ENCODE results near the gene GCFC2. TPM values are rescaled to one million over a fixed set of nuclear protein-coding genes. Genes with fewer than 3 reads are reported as not detected.

The GCFC2 gene
- polyA plus RNA-seq, 3 donors from 2014 or later, result 20.3 to 22.0 (median 21.7) TPM

DNA sequence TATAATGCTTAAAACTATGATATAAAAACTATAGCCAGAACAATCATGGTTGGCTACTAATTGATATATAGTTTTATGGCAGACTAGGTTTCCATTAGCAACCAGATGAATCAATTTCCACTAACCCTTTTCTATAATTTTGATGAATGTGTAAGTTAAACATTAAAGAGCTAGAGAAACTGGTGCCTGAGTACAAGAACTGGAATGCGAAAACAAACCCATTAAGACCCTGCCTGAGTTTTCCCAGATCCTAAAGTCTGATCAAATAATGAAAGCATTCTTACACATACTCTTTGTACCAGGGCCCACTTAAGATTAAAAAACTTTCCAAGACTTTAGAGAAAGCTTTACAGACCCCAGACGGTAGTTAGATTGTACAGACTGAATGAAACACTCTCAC, 42.8 kb downstream of the GCFC2 start:
- Mint-ChIP-seq H3K36me3 (peaks cover 17 to 26% (median 22%) of the 10 kb centered on the region in 3 donors), H3K9me3 (peaks cover 0 to under 1% (median 0%) of the 10 kb centered on the region in 6 donors), H3K27me3 (ENCODE audit: low read depth in 3 of 3) (no peaks in the 10 kb centered on the region), H3K4me1 (no peaks in the 10 kb centered on the region), H3K27ac (no peak overlapping the region), H3K4me3 (no peak overlapping the region)
- no peak for DNase-seq

DNA sequence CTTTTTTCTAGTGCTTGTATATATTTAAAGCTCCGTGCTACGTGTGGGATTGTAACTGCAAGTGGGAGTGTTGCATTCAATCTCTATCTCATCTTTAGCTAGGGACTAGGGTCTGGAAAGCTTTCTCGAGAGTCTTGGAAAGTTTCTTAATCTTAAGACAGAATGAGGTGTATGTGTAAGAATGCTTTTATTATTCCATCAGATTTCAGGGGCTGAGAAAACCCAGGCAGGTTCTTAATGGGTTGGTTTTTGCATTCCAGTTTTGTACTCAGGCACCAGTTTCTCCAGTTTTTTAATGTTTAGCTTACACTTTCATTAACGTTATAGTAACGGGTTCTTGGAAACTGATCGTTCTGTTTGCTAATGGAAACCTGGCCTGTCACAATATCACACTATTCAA, 43.8 kb downstream of the GCFC2 start:
- Mint-ChIP-seq H3K27ac (peak overlapping the region in 1 of 6 donors; percentile 24), H3K9me3 (no peaks in the 10 kb centered on the region), H3K36me3 (peaks cover 13 to 23% (median 23%) of the 10 kb centered on the region in 3 donors), H3K27me3 (ENCODE audit: low read depth in 3 of 3) (no peaks in the 10 kb centered on the region), H3K4me1 (no peaks in the 10 kb centered on the region), H3K4me3 (no peak overlapping the region)
- no peak for DNase-seq

DNA sequence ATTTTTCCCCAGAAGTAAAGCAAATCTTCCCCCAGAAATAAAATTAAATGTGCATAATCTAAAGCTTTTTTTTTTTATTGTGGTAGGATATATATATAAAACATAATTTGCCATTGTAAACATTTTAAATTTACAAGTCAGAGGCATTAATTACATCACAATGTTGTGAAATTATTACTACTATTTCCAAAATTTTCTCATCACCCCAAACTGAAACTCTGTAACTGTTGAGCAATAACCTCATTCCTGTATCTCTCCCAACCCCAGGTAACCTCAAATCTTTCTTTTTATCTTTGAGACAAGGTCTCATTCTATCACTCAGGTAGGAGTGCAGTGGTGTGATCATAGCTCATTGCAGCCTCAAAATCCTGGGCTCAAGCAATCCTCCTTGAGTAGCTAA, 52.9 kb downstream of the GCFC2 start:
- Mint-ChIP-seq H3K9me3 (no peaks in the 10 kb centered on the region), H3K4me3 (no peak overlapping the region), H3K36me3 (peaks cover 60 to 85% (median 71%) of the 10 kb centered on the region in 3 donors), H3K27ac (peak overlapping the region in 1 of 6 donors; percentile 5), H3K4me1 (peaks cover 4 to 38% of the 10 kb centered on the region in 2 donors), H3K27me3 (ENCODE audit: low read depth in 3 of 3) (peaks cover 0 to 3% (median 0%) of the 10 kb centered on the region in 3 donors)
- DNase-seq, result no peak

DNA sequence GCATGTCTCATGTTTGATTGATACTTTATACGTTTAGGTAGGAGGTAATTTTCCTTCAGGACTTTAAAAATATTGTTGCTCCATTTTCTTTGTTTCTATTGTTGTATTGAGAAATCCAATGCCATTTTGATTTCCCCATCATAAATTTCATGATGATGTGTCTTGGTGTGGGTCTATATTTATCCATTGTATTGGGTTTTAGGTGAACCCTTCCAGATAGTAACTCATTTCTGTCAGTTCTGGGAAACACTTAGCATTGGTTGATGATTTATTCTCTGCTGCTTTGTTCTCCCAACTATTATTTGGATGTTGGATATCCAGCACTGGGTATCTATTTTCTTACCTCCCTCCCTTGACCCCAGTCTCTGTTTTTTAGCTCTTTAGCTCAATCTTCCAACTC, 54.2 kb downstream of the GCFC2 start:
- no peak overlapping the region for H3K4me3 Mint-ChIP-seq
- H3K27me3 Mint-ChIP-seq (ENCODE audit: low read depth in 3 of 3), result peaks cover 0 to 3% (median 0%) of the 10 kb centered on the region in 3 donors
- peaks cover 4 to 40% of the 10 kb centered on the region in 2 donors for H3K4me1 Mint-ChIP-seq
- H3K27ac Mint-ChIP-seq, result peak overlapping the region in 1 of 6 donors; percentile 10
- no peak for DNase-seq
- no peaks in the 10 kb centered on the region for H3K9me3 Mint-ChIP-seq
- H3K36me3 Mint-ChIP-seq, result peaks cover 65 to 87% (median 72%) of the 10 kb centered on the region in 3 donors

DNA sequence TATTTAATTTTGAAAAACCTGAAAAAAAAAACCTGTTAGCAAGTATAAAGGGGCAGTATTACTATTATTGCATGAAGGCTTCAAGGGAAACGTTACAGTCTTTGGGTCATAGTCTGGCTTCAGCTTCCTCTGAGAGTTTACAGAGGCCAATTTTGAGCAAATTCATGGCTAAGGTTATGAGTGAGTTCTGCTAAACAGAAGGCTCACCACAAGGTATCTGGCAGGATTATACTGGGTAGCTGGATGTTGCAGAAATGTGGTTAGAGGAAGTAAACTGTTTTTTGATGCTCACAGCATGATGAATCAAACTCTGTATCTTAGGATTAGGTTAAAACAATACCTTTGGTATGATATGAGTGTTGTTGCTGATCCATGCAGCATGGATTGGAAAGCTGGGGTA, 54.9 kb downstream of the GCFC2 start:
- peaks cover 59 to 85% (median 66%) of the 10 kb centered on the region in 3 donors for H3K36me3 Mint-ChIP-seq

DNA sequence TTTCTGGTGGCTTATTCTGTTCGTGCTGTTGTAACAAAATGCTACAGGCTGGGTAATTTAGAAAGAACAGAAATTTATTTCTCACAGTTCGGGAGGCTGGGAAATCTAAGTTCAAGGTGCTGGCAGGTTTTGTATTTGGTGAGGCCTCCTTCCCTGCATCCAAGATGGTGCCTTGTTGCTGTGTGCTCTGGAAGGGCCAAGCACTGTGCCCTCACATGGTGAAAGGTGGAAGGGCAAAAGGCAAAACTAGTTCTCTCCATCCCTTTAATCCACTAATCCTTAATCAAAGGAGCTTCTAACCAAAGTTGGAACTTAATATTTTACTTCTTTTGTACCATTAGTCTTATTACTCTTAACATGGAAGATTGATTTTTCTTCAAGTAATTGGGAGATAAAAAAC, 56.7 kb downstream of the GCFC2 start:
- peaks cover 6 to 50% of the 10 kb centered on the region in 2 donors for H3K4me1 Mint-ChIP-seq
- no peak for DNase-seq

More for the DNA sequence above, 54.9 kb downstream of the GCFC2 start:
- Mint-ChIP-seq H3K4me3 (no peak overlapping the region), H3K4me1 (peaks cover 6 to 45% of the 10 kb centered on the region in 2 donors), H3K27me3 (ENCODE audit: low read depth in 3 of 3) (peaks cover 0 to 3% (median 0%) of the 10 kb centered on the region in 3 donors), H3K9me3 (no peaks in the 10 kb centered on the region), H3K27ac (no peak overlapping the region)
- DNase-seq, result no peak

DNA sequence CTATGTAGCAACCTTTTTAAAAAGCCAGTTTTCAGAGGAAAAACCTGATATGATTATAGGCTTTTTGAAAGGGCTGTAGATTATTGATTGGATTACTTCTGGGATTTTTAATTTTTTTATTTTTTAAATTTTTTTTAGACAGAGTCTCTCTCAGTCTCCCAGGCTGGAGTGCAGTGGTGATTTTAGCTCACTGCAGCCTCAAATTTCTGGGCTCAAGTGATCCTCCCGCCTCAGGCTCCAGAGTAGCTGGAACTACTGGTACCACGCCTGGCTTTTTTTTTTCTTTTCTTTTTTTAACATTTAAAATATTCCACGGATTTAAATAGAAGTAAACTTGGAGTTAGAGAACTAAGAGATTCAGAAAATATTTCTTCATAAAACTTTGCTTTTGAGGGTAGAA, 62.9 kb downstream of the GCFC2 start:
- peaks cover 0 to 3% (median 0%) of the 10 kb centered on the region in 3 donors for H3K27me3 Mint-ChIP-seq (ENCODE audit: low read depth in 3 of 3)
- DNase-seq, result no peak
- H3K4me3 Mint-ChIP-seq, result peak overlapping the region; percentile 92 to 97 (median 93)
- peak overlapping the region; percentile 46 to 94 (median 84) for H3K27ac Mint-ChIP-seq
- H3K4me1 Mint-ChIP-seq, result peaks cover 27 to 57% of the 10 kb centered on the region in 2 donors
- H3K36me3 Mint-ChIP-seq, result peaks cover 4 to 15% (median 8%) of the 10 kb centered on the region in 3 donors
- no peaks in the 10 kb centered on the region for H3K9me3 Mint-ChIP-seq

More for the DNA sequence above, 56.7 kb downstream of the GCFC2 start:
- H3K27ac Mint-ChIP-seq, result no peak overlapping the region
- peaks cover 40 to 72% (median 49%) of the 10 kb centered on the region in 3 donors for H3K36me3 Mint-ChIP-seq
- H3K27me3 Mint-ChIP-seq (ENCODE audit: low read depth in 3 of 3), result peaks cover 0 to 3% (median 0%) of the 10 kb centered on the region in 3 donors
- H3K4me3 Mint-ChIP-seq, result no peak overlapping the region
- no peaks in the 10 kb centered on the region for H3K9me3 Mint-ChIP-seq

DNA sequence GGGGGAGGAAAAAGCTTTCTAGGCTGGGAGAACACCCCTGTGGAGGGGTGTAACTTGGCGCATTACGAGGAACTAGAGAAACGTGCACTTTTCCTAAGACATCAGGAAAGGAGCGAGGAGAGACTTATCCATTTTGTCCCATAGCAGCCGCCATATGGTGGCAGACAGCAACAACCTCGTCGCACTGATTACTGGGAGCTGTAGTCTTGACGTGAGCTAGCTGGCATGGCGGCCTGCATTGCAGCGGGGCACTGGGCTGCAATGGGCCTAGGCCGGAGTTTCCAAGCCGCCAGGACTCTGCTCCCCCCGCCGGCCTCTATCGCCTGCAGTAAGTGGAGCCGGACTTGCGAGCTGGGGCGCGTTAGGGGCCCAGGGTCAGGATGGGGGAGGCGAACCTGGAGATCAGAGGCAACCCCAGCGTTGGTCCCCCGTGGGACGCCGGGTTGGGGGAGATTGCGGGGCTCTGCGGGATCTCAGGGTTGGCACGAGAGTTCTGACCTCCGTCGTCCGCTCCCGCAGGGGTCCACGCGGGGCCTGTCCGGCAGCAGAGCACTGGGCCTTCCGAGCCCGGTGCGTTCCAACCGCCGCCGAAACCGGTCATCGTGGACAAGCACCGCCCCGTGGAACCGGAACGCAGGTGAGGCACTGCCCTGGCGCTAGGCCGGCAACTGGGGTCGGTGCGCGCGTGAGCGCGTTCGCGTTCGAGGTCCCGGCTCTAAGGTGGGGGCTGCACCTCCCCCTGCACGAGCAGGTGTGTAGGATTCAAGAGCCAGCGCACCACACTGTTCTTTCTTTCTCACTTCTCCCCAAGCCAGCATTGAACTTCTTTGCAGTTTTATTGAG, 63.9 kb downstream of the GCFC2 start, which contains the start of gene MRPL19:
TSS of gene MRPL19 (plus strand) at position 201 of the 843 bp plus-strand sequence. CDS start at position 226, 25 bp downstream.
- Mint-ChIP-seq H3K9me3 (no peaks in the 10 kb centered on the region), H3K27ac (peak within 1 kb of the TSS; percentile 74 to 94 (median 87)), H3K4me3 (peak within 1 kb of the TSS; percentile 92 to 97 (median 93)), H3K27me3 (ENCODE audit: low read depth in 3 of 3) (peaks cover 0 to 3% (median 0%) of the 10 kb centered on the region in 3 donors), H3K36me3 (peaks cover 0 to 8% (median 0%) of the 10 kb centered on the region in 3 donors), H3K4me1 (peaks cover 27 to 57% of the 10 kb centered on the region in 2 donors)
- peak; percentile 75 to 82 (median 79) for DNase-seq

DNA sequence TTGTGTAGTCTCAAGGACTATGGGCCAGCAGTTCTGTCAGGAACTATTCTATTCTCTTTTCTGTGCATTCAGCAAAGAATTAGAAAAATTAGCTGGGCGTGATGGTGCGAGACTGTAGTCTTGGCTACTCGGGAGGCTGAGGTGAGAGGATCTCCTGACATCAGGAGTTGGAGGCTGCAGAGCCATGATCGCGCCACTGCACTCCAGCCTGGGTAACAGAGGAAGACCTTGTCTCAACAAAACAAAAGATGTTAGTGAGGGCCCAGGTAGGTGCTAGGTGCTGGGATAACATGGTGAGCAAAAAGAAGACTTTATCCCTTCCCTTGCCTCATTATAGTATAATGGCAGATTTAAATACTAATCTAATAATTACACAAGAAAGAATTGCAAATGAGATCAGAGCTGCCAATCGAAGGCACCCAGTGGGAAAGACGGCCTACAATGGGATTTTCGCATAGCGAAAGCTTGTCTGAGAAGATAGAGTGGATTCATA, 64.6 kb downstream of the GCFC2 start:
- Mint-ChIP-seq H3K9me3 (no peaks in the 10 kb centered on the region), H3K27ac (peak overlapping the region; percentile 74 to 94 (median 86)), H3K27me3 (ENCODE audit: low read depth in 3 of 3) (peaks cover 0 to 3% (median 0%) of the 10 kb centered on the region in 3 donors), H3K4me3 (peak overlapping the region; percentile 92 to 97 (median 93)), H3K36me3 (peaks cover 0 to 5% (median 0%) of the 10 kb centered on the region in 3 donors), H3K4me1 (peaks cover 24 to 50% of the 10 kb centered on the region in 2 donors)
- DNase-seq, result no peak

DNA sequence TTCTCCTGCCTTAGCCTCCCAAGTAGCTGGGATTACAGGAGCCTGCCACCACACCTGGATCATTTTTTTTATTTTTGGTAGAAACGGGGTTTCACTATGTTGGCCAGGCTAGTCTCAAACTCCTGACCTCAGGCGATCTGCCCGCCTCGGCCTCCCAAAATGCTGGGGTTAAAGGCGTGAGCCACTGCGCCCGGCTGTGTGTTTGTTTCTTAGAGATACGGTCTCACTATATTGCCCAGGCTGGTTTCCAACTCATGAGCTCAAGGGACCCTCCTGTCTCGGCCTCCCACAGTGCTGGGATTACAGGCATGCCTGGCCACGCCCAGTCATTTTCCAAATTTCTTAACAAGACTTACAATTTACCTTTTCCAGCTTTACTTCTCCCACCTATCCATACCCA, 65.1 kb downstream of the GCFC2 start:
- H3K27me3 Mint-ChIP-seq (ENCODE audit: low read depth in 3 of 3), result peaks cover 0 to 3% (median 0%) of the 10 kb centered on the region in 3 donors
- H3K4me3 Mint-ChIP-seq, result peak overlapping the region in 1 of 5 donors; percentile 93
- peaks cover 24 to 46% of the 10 kb centered on the region in 2 donors for H3K4me1 Mint-ChIP-seq
- H3K36me3 Mint-ChIP-seq, result peaks cover 0 to 3% (median 0%) of the 10 kb centered on the region in 3 donors
- no peaks in the 10 kb centered on the region for H3K9me3 Mint-ChIP-seq
- H3K27ac Mint-ChIP-seq, result no peak overlapping the region
- no peak for DNase-seq

DNA sequence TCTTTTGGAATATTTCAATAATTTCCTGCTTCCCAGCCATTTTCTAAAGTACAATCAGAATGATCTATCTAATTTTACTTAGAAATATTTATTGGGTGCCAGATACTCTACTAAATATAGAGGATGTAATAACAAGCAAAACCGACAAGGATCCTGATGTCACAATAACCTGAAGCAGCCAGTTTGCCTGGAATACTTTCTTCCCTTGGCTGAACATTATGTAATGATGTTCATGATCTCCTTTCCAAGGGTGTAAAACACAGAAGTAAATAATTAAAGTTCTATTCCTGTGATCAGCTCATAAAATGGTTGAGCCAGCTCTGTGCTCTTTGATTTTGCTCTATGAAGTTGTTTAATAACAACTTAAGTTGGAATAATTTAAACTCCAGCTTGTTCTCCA, 66.7 kb downstream of the GCFC2 start:
- H3K4me3 Mint-ChIP-seq, result no peak overlapping the region
- peaks cover 0 to 6% (median 0%) of the 10 kb centered on the region in 3 donors for H3K27me3 Mint-ChIP-seq (ENCODE audit: low read depth in 3 of 3)
- H3K9me3 Mint-ChIP-seq, result no peaks in the 10 kb centered on the region
- no peak for DNase-seq
- H3K27ac Mint-ChIP-seq, result no peak overlapping the region
- peaks cover 24 to 30% of the 10 kb centered on the region in 2 donors for H3K4me1 Mint-ChIP-seq
- H3K36me3 Mint-ChIP-seq, result no peaks in the 10 kb centered on the region

DNA sequence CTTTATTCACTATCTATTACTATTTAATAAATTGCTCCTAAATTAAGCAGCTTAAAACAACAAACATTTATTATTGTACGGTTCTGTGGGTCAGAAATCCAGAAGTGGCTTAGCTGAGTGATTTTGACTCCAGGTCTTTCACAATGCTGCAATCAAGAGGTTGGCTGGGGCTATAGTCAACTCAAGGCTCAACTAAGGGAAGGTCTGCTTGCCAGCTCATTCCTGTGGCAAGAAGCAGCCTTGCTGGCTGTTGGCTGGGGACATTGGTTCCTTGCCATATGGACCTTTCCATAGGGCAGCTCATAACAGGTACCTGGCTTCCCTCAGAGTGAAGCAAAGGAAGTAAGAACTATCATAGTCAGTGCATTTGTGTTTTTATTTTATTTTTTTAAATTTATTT, 69.1 kb downstream of the GCFC2 start:
- H3K4me3 Mint-ChIP-seq, result no peak overlapping the region
- H3K36me3 Mint-ChIP-seq, result no peaks in the 10 kb centered on the region
- no peak overlapping the region for H3K27ac Mint-ChIP-seq
- peaks cover 6 to 8% of the 10 kb centered on the region in 2 donors for H3K4me1 Mint-ChIP-seq
- H3K27me3 Mint-ChIP-seq (ENCODE audit: low read depth in 3 of 3), result peaks cover 2 to 6% (median 3%) of the 10 kb centered on the region in 3 donors
- no peak for DNase-seq
- H3K9me3 Mint-ChIP-seq, result no peaks in the 10 kb centered on the region

DNA sequence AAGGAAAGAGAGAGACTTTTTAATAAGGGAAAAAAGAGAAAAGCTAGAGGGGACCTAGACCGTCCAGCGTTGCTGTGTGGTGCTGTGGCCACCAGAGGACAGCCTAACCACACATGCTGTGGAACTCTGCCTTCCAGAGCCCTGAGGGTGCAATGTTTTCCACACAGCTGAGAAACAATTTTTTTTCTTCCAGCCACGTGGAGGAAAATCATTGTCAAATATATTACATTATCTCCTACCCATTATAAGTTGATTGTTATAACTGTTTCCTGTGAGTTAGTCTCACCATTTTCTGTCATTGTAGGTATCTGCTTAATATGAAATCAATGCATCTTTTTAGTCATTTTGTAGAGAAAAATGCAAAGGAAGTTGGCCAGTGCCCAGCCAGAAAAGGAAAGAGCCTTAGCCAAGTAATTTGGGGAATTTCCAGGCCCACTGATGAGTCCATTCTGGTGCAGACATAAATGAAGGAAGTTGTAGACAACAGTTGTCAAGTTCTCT, 70.0 kb downstream of the GCFC2 start:
- no peaks in the 10 kb centered on the region for H3K9me3 Mint-ChIP-seq
- H3K4me3 Mint-ChIP-seq, result no peak overlapping the region
- H3K27me3 Mint-ChIP-seq (ENCODE audit: low read depth in 3 of 3), result peaks cover 2 to 5% (median 3%) of the 10 kb centered on the region in 3 donors
- no peak overlapping the region for H3K27ac Mint-ChIP-seq
- DNase-seq, result peak; percentile 13 to 35 (median 20)
- no peaks in the 10 kb centered on the region for H3K4me1 Mint-ChIP-seq
- no peaks in the 10 kb centered on the region for H3K36me3 Mint-ChIP-seq

DNA sequence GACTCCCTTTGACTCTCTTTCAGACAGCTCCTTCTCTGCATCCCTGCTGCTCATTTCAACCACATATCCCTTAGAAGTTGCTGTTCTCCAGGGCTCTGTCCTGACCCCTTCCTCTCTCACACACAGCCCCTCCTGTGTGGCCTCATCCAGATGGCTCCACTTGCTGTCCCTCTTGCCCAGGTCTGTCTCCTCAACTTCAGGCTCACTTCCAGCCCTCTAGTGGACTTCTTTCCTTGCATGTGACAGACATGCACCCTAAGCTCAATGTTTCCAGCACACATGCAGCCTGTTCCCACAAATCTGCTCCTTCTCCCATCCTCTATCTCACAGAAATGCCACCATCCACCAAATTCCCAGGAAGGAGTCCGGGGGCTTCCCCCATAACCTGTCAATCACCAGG, 73.1 kb downstream of the GCFC2 start:
- no peaks in the 10 kb centered on the region for H3K4me1 Mint-ChIP-seq
- no peaks in the 10 kb centered on the region for H3K36me3 Mint-ChIP-seq
- no peak overlapping the region for H3K4me3 Mint-ChIP-seq
- H3K27me3 Mint-ChIP-seq (ENCODE audit: low read depth in 3 of 3), result peaks cover 3 to 7% (median 5%) of the 10 kb centered on the region in 3 donors
- no peak for DNase-seq
- no peak overlapping the region for H3K27ac Mint-ChIP-seq
- H3K9me3 Mint-ChIP-seq, result no peaks in the 10 kb centered on the region

Measured in immature natural killer cell (primary cell).